Measurements from ENCODE around the gene ZMYM3.
A peak's percentile ranks its signal among the peaks of the same experiment; 100 is the strongest.

The ZMYM3 gene

DNA sequence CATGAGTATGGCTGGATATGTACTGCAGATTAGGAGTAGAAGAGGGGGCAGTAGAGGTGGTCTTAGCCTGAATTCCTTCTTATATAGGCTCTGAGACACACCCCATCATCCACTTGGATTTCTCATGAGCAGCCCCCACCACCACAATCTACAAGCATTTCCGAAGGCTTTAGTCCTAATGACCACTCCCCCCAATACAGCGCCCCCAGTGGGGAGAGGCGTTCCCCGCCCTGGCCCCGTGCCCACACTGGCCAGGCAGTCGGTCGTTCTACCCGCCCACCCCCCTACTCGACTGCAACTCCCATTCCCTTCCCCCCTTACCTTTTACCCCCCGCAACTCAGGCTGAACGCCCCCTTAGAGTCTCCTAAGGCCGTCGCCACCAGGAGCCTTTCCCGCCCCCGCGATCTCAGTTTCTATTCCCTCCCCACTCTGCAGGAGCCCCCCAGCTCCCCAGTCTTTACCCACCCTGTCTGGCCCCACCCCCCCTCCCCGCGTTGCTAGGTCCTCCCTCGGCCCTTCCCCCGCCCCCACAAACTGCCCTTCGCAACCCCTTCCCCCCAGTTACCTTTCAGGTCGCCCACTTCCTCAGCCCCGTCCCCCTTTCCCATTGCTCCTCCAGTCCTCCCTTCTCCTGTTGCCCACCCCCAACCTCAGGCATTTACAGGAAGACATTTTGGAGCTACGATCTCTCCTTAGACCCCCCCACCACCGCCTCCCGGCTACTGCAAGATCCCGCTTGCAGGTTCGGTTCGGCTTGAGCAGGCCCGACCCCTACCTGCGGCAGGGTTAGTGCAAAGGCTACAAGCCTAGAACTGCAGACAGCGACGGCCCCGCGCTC lies 468 bp downstream of the ZMYM3 start:
- peak; percentile 2 for DNase-seq (ENCODE audit: low read depth)

DNA sequence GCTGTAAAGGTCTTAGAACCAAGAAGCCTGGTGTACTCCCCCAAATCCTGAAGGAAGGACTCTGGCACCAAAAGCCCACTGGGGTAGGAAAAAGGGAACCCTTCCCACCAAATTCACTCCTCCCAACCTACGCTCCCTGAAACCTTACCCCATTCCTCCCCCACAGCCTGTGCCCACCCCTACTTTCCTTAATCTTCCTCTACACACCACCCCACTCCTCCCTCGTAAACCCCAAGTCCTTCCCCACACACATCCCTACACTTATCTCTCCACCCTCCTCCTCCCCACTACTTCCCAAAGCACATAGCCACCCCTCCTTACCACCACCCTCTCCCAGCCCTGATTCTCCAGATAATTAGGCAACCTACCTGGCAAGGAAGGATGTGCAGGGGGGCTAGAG lies 1.7 kb downstream of the ZMYM3 start:
- DNase-seq (ENCODE audit: low read depth) = no peak

DNA sequence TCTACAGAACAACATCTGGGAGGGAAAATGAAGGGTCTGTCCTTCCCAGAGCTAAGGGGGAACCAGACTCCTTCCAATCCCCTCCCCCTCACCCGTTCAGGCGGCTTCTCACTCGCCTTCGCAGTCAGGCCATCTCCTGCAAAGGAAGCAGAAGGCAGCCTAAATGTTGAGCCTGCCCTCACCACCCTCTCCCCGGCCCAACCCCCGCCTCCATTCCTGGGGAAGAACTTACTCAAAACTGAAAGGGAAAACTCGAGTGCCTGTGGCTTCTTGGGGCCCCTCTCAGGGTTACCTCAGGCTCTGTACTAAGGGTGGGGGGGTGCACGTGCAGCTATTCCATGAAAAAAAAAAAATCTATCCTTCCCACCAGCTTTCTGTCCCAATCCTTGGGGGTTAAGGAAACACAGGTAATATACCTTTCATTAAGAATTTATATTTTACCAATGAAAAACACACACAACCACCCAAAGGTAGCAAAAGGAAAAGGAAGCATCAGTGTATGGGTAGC lies 2.4 kb downstream of the ZMYM3 start:
- no peak for DNase-seq (ENCODE audit: low read depth)

DNA sequence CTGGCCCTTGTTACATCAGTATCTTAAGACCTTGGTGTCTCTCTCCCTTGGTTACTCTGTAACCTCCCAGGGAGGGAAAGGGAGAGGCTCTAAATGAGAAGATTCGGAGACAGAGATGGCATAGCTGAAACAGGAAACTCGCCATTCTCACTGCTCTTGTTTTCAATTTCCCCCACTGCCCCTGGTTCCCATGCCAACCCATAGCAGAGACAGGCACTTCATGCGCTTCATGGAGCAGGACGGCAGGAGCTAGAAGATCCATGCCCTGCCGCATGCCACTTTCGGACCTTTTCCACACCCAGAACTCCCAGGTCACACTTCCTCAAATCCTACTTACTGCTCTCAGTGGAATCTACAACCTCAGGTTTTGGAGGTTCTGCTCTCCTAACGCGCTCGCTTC lies 3.1 kb downstream of the ZMYM3 start:
- no peak for DNase-seq (ENCODE audit: low read depth)

DNA sequence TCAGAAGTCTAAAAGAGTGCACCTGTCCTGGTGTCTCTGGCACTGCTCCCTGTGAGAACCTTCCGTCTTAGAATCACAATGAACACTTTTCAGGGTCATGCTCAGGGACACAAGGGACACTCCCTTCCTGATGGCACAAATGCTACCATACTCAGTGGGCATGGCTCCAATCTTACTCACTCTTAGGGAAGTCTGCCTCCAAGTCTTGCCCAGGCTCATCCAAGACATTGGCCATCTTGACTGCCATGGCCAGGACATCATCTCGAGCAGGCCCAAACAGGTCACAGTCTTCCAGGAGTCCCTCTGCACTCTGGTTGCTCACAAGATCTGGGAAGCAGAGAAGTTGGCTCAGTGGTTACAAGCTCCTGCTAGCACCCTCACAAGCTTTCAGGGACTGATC lies 8.8 kb downstream of the ZMYM3 start:
- DNase-seq (ENCODE audit: low read depth) = no peak

DNA sequence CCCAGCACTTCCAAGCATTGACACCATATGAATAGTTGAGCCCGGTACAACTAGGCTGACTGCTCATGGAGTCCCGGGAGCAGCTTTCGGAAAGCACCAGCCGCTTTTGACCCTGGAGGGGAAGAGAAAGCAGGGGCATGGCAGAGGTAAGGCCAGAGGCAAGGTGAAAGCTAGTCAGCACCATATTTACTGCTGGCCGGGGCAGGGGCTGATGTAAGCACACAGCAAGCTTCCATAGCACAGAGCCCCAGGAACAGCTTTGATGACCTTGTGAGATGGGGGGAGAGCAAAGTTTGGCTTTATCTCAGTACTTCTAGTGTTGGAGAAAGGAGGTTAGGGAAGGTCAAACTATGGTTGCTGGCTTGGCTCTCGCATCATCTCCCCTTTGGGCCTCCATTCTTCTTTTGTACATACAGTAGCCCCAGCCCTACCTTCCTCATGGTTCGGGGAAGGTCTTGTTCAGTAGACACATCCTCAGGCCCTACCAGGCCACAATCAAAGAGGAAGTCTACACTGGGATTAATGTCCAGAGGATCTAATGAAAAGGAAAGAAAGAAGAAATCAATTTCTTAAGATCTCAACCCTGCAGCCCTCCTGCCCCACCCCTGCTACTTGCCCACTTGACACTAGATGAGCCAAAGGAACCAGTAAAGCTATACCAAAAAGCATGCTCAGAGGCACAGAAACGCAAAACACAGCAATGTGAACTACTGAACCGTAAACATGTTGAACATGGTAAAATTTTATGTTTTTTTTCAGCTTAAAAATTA lies 9.4 kb downstream of the ZMYM3 start:
- no peak for DNase-seq (ENCODE audit: low read depth)

DNA sequence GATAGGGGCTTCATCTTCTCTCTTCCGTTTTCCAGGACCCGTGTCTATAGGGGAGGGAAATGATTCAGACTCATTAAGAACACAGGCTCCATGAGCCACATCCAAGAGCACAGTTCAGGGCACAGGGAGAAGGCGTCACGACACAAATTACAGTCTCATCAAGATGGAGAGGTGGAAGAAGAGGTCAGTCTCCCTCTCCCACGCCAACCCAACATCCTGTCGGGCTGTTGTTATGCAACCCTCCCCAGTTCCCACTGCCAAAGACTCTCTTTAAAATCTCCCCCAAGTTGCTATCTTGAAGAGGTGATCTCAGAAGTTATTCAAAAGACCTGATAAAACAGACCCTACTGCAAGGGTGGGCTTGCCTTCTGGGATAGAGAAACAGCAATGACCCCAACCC lies 12.6 kb downstream of the ZMYM3 start:
- no peak for DNase-seq (ENCODE audit: low read depth)

DNA sequence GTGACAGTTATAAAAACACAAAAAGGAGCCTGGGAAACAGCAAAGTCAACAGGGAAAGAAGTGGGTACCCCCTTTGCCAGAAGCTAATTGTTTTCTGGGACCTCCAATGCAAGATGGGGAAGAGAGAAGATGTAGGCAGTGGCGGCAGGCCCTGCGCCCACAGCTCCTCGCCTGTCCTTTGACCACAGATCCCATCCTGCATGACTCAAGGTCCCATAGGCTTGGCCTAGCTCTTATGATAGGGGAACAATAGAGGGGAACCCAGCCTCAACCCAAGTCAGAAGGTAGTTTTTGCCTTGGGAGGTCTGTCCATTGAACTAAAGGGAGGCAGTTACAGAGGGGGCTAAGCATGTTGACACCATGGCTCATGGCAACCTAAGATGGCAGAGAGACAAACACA lies 14.2 kb downstream of the ZMYM3 start:
- no peak for DNase-seq (ENCODE audit: low read depth)

DNA sequence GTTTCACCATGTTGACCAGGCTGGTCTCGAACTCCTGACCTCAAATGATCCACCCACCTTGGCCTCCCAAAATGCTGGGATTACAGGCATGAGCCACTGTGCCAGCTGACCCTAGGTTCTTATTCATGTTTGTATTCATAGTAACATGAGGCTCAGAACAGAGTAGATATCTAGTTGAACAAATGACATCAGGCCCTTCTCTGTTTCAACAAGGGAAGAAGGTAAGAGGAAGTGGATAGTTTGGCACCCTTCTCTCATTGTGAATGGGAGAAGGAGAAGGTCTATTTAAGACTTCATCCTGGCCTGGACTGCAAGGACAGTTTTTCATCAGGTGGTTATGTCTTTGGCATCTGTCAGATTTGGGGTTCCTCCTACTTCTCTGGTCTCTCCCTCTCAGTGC lies 17.1 kb downstream of the ZMYM3 start:
- no peak for DNase-seq (ENCODE audit: low read depth)

DNA sequence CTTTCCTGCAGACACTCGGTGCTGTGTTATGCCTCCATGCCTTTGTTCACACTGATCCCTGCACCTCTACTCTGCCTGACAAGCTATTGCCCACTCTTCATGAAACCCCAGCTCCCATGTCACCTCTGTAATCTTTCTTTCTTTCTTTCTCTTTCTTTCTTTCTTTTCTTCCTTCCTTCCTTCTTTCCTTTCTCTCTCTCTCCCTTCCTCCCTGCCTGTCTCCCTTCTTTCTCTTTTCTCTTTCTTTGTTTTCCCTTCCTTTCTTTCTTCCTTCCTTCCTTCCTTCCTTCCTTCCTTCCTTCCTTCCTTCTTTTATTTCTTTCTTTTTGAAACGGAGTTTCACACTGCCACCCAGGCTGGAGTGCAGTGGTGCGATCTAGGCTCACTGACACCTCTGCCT lies 18.5 kb downstream of the ZMYM3 start:
- no peak for DNase-seq (ENCODE audit: low read depth)

DNA sequence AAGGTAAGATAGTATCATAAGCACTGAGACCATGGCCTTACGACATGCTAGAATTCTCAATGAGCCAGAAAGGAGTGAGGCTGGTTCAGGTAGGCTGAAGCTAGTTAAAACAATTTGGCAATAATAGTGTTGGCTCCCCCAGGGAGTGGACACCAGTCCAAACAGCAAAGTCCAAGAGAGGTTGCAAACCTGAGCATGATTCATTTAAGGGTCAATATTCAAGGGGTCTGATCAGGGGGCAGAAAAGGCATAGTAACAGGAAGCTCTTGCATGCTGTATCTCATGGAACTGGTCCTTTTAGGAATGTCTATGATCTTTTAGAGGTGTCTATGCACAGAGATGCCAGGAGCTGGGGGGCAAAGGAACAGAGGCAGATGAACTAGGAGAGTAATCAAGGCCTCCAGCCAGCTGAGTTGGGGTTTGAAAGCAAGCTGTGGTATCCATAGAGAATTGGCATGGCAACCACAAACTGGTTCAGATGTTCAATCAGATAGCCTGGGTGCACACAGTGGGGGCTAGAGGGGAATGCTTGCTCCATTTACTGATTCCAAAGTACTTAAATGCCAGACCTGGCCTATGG lies 25.8 kb downstream of the ZMYM3 start:
- no peak for DNase-seq (ENCODE audit: low read depth)

DNA sequence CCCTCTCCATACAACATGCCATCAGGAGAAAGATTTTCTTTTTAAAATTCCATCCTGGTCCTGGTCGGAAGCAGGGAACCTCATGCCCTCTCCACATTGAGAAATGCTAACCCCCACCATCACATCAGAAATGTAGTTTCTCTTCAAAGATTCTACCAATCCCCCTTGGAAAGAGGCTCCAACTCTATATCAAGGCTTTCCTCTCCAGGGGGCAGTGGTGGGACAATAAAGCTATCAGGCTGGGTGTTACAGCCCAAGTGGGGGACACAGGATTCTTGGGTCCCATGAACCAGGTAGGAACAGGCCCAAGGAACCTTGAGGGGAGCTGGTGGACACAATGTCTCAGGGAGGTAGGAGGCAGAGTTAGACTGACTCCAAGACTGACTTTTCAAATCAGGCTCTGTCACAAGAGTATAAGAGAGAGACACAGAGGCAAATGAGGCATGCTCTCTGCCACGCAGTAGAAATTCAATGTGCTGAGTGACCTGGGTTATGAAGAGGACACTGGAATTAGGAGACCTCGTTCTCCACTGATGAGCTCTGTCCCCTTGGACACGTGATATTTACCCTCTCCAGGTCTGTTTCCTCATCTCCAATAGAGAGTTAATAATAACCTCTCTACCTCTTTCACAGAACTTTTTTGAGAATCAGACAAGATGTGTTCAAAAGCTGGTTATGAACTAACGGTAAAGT lies 26.4 kb downstream of the ZMYM3 start:
- no peak for DNase-seq (ENCODE audit: low read depth)

DNA sequence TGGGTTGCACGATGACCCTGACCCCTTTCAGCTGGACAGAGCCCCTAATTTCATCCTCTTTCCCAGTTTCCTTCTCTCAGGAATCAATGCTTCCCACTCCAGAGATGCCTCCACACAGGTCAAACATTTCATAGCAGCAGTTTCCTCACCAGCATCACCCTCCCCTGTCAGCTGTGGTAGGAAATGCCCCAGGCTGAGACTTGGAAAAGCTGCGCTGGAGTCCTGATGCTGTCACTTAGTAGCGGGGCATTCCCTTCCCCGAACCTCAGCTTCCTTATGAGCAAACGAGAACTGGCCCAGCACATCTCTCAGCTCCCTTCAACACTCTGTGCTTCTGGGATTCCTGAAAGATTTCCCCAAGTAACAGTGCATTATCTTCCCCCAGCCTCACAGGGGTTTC lies 28.3 kb downstream of the ZMYM3 start:
- DNase-seq (ENCODE audit: low read depth) = no peak

DNA sequence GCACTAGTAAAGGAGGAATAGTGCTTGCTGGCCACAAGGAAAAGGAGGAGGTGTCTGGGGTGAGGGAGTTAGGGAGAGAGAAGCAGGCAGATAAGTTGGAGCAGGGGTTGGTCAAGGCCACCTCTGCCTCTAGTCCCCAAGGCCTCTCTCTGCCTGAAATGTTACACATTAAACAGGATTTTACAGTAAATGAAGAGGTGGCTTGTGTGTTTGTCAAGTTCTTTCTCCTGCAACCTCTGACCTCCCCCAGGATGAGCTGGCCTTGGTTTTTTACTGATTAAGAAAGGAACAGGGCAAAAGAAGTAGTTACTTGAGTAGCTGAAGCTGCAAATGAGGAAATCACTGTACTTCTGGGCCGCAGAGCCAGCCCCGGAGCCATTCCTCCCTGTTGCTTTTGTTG lies 28.9 kb downstream of the ZMYM3 start:
- DNase-seq (ENCODE audit: low read depth) = no peak

DNA sequence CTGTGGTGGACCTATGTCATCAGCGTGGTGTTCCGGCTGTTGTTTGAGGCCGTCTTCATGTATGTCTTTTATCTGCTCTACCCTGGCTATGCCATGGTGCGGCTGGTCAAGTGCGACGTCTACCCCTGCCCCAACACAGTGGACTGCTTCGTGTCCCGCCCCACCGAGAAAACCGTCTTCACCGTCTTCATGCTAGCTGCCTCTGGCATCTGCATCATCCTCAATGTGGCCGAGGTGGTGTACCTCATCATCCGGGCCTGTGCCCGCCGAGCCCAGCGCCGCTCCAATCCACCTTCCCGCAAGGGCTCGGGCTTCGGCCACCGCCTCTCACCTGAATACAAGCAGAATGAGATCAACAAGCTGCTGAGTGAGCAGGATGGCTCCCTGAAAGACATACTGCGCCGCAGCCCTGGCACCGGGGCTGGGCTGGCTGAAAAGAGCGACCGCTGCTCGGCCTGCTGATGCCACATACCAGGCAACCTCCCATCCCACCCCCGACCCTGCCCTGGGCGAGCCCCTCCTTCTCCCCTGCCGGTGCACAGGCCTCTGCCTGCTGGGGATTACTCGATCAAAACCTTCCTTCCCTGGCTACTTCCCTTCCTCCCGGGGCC lies 29.7 kb downstream of the ZMYM3 start:
- DNase-seq (ENCODE audit: low read depth) = no peak

DNA sequence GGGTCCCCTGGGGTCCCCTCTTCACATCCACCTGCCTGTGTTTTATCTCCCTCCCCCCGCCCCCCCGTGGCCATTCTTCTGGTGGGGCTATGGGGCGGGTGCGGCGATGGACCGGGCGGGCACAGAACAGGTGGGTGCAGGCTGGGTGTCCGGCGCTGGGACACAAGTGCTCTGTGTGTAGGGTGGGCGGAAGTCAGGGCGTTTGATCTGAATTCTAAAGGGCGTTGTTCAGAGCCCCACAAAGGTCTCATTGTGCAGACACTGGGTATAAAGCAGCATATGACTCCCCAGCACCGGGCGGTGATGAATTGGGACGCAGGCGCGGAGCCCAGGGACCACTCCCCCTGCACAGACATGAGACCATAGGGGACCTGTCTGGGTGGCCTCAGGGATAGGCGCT lies 31.0 kb downstream of the ZMYM3 start, which contains the start of gene GJB1:
TSS of gene GJB1 (plus strand) at position 296 of the 400 bp plus-strand sequence. CDS start 484 bp downstream, outside the sequence.
- no peak for DNase-seq (ENCODE audit: low read depth)

DNA sequence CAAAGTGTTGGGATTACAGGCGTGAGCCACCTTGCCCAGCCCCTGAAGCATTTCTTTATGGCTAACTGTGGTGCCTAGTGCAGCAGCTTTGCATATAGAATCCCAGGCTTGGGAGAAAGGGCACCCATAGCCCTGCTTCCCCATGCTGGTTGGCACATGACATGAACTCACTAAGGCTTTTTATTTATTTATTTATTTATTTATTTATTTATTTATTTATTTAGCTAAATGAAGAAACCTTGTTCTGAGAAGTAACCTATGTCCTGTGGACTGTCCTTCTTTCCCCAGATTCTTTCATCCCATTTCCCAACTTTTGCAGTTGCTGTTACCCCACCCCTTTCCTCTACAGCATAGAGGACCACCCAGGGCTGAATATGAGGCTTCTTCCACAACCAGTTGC lies 32.8 kb downstream of the ZMYM3 start:
- no peak for DNase-seq (ENCODE audit: low read depth)

DNA sequence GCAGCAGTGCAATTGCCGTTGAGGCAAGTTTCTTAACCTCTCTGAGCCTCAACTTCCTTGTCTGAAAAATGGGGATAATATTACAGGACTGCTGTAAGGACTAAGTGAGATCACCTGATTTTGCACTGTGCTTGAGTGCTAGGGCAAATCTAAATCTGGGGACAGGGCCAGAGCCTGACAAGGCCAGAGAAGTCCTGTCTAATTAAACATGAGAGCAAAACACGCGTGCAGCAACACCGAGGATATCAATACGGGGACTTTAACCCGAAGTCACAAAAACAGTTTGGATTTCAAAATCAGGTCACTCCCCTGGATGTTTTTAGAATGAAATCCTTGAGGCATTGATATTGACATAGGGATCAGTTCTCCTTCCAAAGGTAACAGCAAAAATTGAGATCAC lies 36.6 kb downstream of the ZMYM3 start:
- no peak for DNase-seq (ENCODE audit: low read depth)

DNA sequence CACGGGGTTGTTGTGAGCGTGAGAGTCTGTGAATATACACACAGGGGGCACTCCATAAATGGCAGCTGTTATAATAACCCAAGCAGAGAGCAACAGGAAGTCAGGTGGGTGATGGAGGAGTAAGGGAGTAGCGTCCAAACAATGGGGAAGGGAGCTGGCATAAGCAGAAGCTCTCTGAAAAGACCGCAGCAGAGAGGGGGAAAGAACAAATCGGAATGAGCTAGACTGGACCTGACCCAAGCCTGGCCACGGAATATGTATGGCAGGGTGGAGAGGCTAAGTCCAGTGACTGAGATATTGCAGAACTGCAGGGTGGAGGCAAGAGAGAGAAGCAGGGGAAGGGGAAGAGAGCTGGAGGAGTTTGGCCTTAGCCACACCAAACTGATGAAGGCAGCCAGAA lies 37.5 kb downstream of the ZMYM3 start:
- no peak for DNase-seq (ENCODE audit: low read depth)

DNA sequence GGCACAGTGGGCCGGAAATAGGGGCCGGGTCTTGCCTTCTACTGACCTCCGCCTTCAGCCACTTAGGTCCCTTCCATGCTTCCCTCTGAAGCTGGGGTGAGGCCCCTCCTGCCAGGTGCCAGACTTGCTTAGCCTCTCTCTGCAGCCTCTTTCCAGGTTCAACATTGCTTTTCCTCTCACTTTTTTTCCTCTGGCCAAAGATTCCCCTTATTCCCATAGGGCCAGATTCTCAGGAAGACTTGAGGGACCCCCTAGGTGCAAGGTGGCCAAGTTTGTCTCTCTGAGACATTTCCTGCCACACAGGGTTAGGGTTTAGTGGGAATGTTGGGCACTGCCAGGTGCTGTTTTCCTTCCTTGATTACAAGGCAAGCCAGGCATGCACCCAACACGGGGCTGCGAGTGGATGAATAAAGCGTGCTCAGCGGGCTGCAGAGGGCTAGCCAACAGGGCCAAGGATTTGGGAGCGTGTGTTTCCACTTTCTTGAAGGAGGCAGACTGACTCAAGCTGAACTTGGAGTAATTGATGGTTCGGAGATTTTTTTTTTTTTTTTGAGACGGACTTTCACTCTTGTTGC lies 38.5 kb downstream of the ZMYM3 start:
- DNase-seq (ENCODE audit: low read depth) = no peak

DNA sequence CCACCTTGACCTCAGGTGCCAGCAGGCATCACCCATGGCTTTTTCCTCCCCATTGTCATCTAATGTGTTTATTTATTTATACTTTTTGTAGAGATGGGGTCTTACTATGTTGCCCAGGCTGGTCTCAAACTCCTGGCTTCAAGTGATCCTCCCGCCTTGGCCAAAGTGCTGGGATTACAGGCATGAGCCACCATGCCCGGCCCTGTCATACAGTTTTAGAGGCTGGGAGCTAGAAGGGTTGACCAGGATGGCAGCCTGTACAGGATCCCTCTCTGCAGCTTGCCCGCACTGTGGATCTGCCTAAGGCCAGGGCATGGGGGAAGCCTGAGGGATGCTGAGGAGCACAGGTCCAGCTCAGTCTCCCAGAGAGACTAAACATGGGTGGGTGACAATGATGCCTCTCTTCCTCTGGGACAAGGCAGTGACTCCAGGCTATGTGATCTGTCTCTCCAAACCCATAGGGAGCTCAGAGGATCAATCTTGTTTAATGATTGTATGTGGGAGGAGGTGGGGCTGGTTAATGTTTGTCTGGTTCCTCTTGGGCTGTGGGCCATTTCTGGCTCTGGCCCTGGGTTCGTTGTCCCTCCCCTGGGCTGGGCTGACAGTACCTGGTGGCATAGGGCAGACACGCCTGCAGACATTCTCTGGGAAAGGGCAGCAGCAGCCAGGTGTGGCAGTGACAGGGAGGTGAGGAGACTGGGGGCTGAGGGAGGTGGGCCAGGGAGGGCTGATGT lies 39.2 kb downstream of the ZMYM3 start:
- no peak for DNase-seq (ENCODE audit: low read depth)

Data from HS-27A (cell line).